Measurements from ENCODE around the gene ECD. TPM values are rescaled to one million over a fixed set of nuclear protein-coding genes. Genes with fewer than 3 reads are reported as not detected.

The ECD gene
- total and polyA plus RNA-seq, 2 of the 4 experiments (the other 2 are of a cell fraction) = 22.1 to 32.8 TPM

DNA sequence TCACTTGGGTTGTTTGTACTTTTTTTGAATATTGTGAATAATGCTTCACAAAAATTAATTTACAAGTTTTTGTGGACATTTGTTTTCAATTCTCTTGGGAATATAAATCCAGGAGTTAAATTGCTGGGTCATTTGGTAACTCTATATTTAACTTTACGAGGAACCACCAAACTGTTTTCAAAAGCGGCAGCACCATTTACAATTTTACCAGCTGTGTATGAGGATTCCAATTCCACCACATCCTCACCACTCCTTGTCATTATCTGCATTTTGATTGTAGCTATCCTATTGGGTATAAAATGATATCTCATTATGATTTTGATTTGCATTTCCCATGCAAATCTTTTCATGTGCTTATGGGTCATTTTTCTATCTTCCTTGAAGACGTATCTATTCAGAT lies 61.5 kb downstream of the ECD start:
- H2AK5ac ChIP-seq (ENCODE audit: low read depth, low read length) = no peak overlapping the region
- H3K4me2 ChIP-seq (ENCODE audit: low read depth, low read length) = no peak overlapping the region
- no peak overlapping the region for H2AFZ ChIP-seq (replicated peaks; ENCODE audit: low read length, poor library complexity)
- H3K79me1 ChIP-seq (ENCODE audit: low read depth in 1 of 2, low read length in 2 of 2) = peaks cover 0 to 11% of the 10 kb centered on the region in 2 experiments; a peak in 2 of 4 replicates
- DNase-seq (no peak), ATAC-seq (ENCODE audit: low read depth) (no peak)
- dilution Hi-C loops (cut with HindIII; ENCODE audit: low sequenced_read_pairs, unreplicated experiment) (no loop called here), in situ Hi-C loops (cut with MboI; ENCODE audit: low sequenced_read_pairs) (no loop called here), intact Hi-C loops (cut with micrococcal nuclease) (no loop called here)
- H2BK5ac ChIP-seq (ENCODE audit: low read depth, low read length, poor library complexity, severe bottlenecking) = no peak overlapping the region
- H3K4ac ChIP-seq (ENCODE audit: low read depth, low read length) = no peak overlapping the region
- TF ChIP-seq FOS (IDR thresholded peaks at IDR 0.05; ENCODE audit: low read depth, low read length) (no peak), CHD1 (IDR thresholded peaks at IDR 0.05; ENCODE audit: low read depth, low read length) (no peak), RFX5 (IDR thresholded peaks at IDR 0.05; ENCODE audit: low read depth, low read length) (no peak), MAZ (IDR thresholded peaks at IDR 0.05; ENCODE audit: borderline replicate concordance, low read depth, low read length) (no peak), POLR2A (IDR thresholded peaks at IDR 0.05; ENCODE audit: low read depth, low read length) (no peak), RAD21 (IDR thresholded peaks at IDR 0.05; ENCODE audit: low read length) (no peak)
- TF ChIP-seq, protein P1, sequence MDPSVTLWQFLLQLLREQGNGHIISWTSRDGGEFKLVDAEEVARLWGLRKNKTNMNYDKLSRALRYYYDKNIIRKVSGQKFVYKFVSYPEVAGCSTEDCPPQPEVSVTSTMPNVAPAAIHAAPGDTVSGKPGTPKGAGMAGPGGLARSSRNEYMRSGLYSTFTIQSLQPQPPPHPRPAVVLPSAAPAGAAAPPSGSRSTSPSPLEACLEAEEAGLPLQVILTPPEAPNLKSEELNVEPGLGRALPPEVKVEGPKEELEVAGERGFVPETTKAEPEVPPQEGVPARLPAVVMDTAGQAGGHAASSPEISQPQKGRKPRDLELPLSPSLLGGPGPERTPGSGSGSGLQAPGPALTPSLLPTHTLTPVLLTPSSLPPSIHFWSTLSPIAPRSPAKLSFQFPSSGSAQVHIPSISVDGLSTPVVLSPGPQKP (IDR thresholded peaks at IDR 0.05; ENCODE audit: borderline replicate concordance, low read depth, low read length) = no peak
- TF ChIP-seq, protein P2, sequence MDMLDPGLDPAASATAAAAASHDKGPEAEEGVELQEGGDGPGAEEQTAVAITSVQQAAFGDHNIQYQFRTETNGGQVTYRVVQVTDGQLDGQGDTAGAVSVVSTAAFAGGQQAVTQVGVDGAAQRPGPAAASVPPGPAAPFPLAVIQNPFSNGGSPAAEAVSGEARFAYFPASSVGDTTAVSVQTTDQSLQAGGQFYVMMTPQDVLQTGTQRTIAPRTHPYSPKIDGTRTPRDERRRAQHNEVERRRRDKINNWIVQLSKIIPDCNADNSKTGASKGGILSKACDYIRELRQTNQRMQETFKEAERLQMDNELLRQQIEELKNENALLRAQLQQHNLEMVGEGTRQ (IDR thresholded peaks at IDR 0.05; ENCODE audit: low read depth, low read length) = no peak
- ChIA-PET CTCF (no interaction called here), POLR2A (ENCODE audit: unreplicated experiment) (no interaction called here)
- H3K36me3 ChIP-seq (ENCODE audit: control insufficient read depth, insufficient read depth, low read length) = peaks cover 3% of the 10 kb centered on the region; the same call in 1 of the 2 replicates
- H3K27me3 ChIP-seq (ENCODE audit: control insufficient read depth, insufficient read depth, low read length) = no peaks in the 10 kb centered on the region
- H3K9ac ChIP-seq (ENCODE audit: low read depth, low read length) = no peak overlapping the region
- no peaks in the 10 kb centered on the region for H3K9me3 ChIP-seq (ENCODE audit: control insufficient read depth, insufficient read depth, low read length)
- peaks cover 1% of the 10 kb centered on the region; the same call in 1 of the 2 replicates for H3K4me1 ChIP-seq (ENCODE audit: control insufficient read depth, insufficient read depth, low read length)
- H2AK9ac ChIP-seq (replicated peaks; ENCODE audit: low read depth, low read length, poor library complexity) = no peak overlapping the region
- no peak overlapping the region for H2BK15ac ChIP-seq (ENCODE audit: low read depth, low read length)
- no peak overlapping the region for H4K8ac ChIP-seq (ENCODE audit: low read depth in 2 of 2, low read length in 2 of 2)
- H2BK20ac ChIP-seq (ENCODE audit: low read depth, low read length) = no peak overlapping the region
- no peak overlapping the region for H3K14ac ChIP-seq (replicated peaks; ENCODE audit: low read depth, low read length)
- no peak overlapping the region for H4K91ac ChIP-seq (ENCODE audit: insufficient read depth, low read depth, low read length)
- H3K18ac ChIP-seq (ENCODE audit: low read depth, low read length) = no peak overlapping the region
- no CpG with 5 or more reads among the region's 3 CpGs for whole genome bisulfite sequencing, 2 experiments (ENCODE audit: extremely low coverage in 2 of 2, insufficient read length in 1 of 2)
- H2BK120ac ChIP-seq (ENCODE audit: low read depth, low read length) = no peak overlapping the region
- no peak overlapping the region for H3K56ac ChIP-seq (ENCODE audit: extremely low read depth, insufficient read depth, low read length)
- H3K23ac ChIP-seq (ENCODE audit: low read depth, low read length) = no peak overlapping the region
- no peak overlapping the region for H4K5ac ChIP-seq (ENCODE audit: low read depth, low read length)
- BruUV-seq (replicated peaks) = no TSS peak
- no peak overlapping the region for H3K27ac ChIP-seq (ENCODE audit: insufficient read depth, low read length)
- H3K9me1 ChIP-seq (ENCODE audit: insufficient read depth, low read length) = no peaks in the 10 kb centered on the region
- H3K4me3 ChIP-seq (ENCODE audit: insufficient read depth, low read depth, low read length) = no peak overlapping the region
- no peaks in the 10 kb centered on the region for H4K20me1 ChIP-seq (ENCODE audit: insufficient read depth, low read length)
